NCI-H1092 treated with DMSO at 0.1 percent for 48 hours (cell line): ENCODE results near the gene RBP3.
A peak's percentile ranks its signal among the peaks of the same experiment; 100 is the strongest.

ENCODE experiments used
- DNase-seq: peaks from one replicate; lab custom pipeline; 2025; lab: John Stamatoyannopoulos, UW

Gene RBP3

GRCh38 chr10:47357911-47358310 lies 9.7 kb downstream of the RBP3 start:
- DNase-seq: no peak

DNA sequence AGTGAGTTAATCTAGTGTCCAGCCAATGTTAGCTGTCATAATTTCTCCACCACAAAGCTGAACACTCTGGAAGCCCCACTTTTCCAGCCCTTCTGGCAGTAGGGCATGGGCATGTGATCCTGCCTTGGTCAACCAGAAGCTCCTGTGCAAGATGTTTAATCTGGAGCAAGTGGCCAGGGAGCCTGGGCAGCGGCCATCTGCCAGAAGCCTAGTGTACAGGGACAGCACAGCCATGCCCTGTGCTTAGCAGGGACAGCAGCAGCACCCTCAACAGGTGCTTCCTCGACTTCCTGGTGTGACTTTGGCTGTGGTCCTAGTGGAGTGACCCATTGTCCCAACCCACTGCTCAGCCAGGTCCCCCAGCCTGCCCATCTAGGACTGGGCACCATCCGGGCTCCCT lies 10.3 kb downstream of the RBP3 start:
- DNase-seq: no peak

- no peak for DNase-seq
Measured at GRCh38 chr10:47359101-47359500, 10.9 kb downstream of the RBP3 start.

DNA sequence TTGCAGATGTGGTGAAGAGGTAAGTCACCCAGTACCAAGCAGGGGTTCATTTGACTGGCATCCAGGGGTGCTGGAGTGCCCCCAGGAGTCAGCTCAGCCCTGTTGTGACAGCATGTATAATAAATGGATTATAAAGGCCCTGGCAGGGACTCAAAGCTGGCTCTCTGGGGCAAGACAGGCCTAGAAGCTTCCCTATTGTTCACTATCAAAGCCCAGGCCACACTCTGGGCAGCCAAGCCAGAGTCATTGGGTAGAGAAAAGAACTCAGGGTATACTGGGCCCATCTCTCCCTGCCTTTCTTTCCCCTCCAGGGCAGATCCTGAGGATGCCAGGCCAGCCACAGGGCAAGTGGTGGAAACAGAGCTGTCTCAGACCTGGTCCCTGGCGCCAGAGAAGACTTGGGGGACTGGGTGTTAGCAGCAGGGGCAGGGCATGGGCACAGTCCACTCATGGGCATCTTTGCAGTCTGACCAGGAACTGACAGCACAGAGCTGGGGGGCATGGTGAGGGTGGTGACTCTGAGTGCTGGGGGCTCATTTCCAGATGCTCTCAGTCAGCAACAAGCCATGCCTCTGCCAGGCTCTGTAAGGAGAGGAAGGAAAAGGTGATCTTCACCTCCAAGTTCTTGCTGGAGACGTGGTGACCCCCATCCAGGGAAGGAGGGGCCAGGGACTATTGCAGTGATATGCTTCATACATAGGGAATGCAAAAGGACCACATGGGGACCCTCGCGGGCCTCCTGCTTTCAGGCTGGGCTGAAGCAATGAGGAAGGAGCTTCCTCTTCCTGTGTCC lies 11.7 kb downstream of the RBP3 start:
- DNase-seq: no peak

- no peak for DNase-seq
Measured at GRCh38 chr10:47360419-47361040, 12.4 kb downstream of the RBP3 start.

- no peak for DNase-seq
Measured at GRCh38 chr10:47361293-47361692, 13.1 kb downstream of the RBP3 start.

DNA sequence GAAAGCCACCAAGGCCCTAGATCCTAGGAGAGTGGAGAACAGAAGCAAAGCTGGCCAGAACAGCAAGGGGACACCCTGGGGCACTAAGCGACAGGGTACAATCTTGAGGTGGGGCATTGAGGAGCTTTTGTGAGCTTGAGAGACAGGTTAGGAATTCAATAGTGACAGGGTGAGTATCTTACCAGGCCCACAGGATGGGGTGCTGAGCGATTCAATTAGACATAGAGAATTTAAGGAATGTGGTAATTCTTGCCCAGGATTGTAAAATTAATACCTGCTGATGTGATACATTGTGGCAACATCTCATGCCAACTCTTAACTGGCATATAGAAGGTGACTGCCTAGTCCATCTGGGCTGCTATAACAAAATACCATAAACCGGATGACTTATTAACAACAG lies 14.0 kb downstream of the RBP3 start:
- no peak for DNase-seq

GRCh38 chr10:47363781-47364180 lies 15.6 kb downstream of the RBP3 start:
- DNase-seq: no peak

- DNase-seq: peak; percentile 25
Measured at GRCh38 chr10:47364366-47364765, 16.2 kb downstream of the RBP3 start.

GRCh38 chr10:47364911-47365310 lies 16.7 kb downstream of the RBP3 start:
- no peak for DNase-seq

GRCh38 chr10:47365431-47366180 lies 17.4 kb downstream of the RBP3 start:
- DNase-seq: no peak

- no peak for DNase-seq
Measured at GRCh38 chr10:47366181-47366631, 18.0 kb downstream of the RBP3 start.

DNA sequence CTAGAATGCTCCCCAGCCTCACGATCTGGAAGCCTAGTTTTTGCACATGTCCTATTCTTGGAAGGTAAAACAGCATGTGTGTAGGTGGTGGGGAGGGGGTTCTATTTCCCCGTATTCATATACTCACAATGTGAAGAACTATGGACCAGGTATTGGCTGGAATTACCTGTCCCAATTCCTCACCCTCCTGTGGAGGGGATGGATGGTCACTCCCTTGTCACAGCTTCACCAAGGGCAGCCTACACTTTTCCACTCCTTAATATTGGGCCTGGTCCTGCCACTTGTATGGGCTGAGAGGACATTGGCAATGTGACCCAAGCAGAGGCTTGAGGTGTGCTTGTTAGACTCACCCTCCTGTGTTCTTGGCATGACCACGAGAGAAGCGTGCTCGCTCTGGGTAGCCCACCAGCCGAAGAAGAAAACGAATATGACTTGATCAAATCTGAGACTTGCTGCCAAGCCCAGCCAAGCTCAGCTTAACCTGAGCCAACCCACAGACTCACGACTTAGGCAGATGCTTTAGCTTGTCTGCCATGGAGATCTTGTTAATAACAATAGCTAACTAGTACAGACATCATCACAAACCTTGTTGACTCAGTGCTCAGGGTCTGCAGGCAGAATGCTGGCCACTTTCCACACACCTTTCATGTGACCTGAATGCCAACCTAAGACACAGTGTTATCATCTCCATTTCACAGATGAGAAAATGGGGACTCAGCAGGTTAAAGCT lies 18.7 kb downstream of the RBP3 start:
- no peak for DNase-seq

- DNase-seq: no peak
Measured at GRCh38 chr10:47367646-47368045, 19.5 kb downstream of the RBP3 start.

GRCh38 chr10:47368431-47369180 lies 20.4 kb downstream of the RBP3 start:
- DNase-seq: no peak

DNA sequence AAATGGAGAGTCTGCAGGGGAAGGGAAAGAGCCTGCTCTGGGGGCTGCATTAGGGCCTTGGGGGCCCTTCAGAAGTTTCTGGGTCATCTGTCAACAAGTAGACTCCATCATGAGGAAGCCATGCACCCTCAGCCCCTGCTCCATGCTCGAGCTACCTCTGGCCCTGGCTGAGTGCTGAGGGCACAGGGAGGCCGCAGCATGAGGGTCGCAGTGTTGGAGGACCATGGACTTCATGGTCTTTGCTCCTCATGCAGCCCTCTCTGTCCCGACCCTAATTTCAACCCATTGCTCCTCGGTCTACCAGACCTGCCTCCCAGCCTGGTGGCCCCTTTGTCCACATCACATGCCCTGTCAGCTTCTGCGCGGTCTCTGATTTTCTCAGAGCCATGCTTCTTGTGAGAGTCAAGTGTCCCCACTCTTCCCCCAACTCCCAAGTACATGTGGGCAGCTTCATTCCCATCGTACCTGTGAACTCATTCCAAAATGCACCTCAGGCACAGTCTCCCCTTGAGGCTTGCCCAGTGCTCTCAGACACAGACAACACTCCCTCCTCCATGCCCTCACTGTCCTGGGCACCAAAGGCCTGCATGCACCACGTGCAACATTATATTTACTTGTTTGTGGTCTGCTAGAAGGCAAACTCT lies 21.2 kb downstream of the RBP3 start:
- DNase-seq: no peak

DNA sequence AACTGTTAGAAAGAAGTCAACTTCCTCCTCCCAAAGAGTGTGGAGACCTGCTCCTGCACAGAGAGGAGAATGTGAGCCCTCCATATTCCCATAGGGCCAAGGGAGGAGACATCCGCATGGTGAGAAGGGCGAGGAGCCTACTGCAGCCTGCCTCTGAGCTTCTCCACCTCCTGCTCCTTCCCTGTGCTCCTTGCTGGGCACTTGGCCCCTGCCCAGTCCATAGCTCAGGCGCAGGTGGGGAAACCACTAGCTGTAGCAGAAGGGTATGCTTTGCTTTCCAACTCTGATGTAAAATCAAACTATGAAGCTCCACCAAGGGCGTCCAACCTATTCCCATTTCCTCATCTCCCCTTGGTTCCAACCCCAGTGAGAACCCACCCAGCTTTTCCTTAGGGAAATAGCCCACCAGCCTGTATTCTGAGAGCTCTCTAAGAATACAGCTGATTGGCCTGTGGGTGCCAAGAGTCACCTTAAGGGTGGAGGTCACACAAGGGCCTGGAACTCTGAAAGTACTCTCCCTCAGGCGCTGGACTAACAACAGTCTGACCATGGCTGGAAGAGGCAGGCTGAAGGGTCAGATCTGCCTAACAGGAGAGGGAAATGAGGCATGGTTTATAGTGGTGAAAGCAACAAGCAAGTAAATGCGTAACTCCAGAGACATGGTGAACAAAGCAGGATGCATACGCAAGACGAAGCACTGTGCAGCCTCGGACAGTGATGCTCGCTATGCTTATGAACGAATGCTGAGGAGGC lies 22.0 kb downstream of the RBP3 start:
- no peak for DNase-seq

- DNase-seq: no peak
Measured at GRCh38 chr10:47370878-47371277, 22.7 kb downstream of the RBP3 start.

DNA sequence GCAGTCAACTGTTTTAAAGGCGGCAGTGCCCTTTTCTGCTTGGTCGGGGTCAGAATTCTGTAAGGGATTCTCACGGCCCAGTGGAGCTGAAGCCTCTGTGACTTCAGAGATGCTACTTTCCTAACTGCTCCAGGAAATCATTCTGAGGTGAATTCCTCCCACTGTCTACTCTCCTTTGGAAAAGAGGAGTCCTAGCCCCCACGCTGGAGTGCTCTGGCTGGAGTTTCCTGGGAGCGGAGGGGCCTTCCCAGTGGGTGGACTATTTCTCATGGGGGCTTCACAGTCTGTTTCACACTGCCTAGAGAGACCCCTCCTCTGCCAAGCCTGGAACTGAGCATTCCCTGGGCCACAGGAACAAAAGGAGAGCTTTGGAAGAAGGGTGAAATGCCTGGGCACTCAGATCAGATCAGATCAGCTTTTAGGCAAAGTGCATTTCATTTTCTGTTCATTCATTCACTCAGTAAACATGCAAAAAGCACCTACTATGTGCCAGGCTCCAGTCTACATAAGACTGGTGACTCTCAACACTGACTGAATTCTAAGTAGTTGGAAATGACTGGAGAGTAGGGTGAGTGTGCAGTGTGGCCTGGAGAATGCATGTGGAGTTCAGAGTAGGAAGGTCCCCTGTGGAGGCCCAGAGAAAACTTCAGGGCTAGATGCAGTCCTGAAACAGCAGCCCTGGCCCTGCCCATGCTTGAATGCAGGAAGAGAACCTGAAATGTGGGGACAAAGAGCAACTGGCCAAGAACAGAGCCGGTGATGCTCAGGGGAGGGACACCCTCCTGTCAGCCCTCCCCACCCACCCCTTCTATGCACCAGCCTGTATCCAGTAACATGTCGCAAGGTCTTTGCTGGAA lies 23.7 kb downstream of the RBP3 start:
- DNase-seq: no peak
